ENCODE measurements around the gene BCL7A. TPM values are rescaled to one million over a fixed set of nuclear protein-coding genes. Genes with fewer than 3 reads are reported as not detected.

The BCL7A gene
- total RNA-seq, 1 donor from 2014 or later, result 12.4 TPM

- no peak for TF ChIP-seq CTCF (conservative IDR thresholded peaks at IDR 0.05; ENCODE audit: low read depth, low read length)
- no peak overlapping the region for H3K4me3 ChIP-seq (ENCODE audit: low read depth, low read length)
- no peak for DNase-seq (ENCODE audit: low read depth)
These were observed 71.6 kb downstream of the BCL7A start for GRCh38 chr12:122093098-122093883.

GRCh38 chr12:122094137-122094734 lies 72.6 kb downstream of the BCL7A start:
- no peak overlapping the region for H3K4me3 ChIP-seq (ENCODE audit: low read depth, low read length)
- DNase-seq (ENCODE audit: low read depth), result no peak
- TF ChIP-seq CTCF (conservative IDR thresholded peaks at IDR 0.05; ENCODE audit: low read depth, low read length), result no peak

GRCh38 chr12:122094735-122095631 lies 73.3 kb downstream of the BCL7A start:
- no peak for TF ChIP-seq CTCF (conservative IDR thresholded peaks at IDR 0.05; ENCODE audit: low read depth, low read length)
- DNase-seq (ENCODE audit: low read depth), result no peak
- H3K4me3 ChIP-seq (ENCODE audit: low read depth, low read length), result no peak overlapping the region

GRCh38 chr12:122096014-122096413 lies 74.3 kb downstream of the BCL7A start:
- no peak for DNase-seq (ENCODE audit: low read depth)
- peak overlapping the region; percentile 2 for H3K4me3 ChIP-seq (ENCODE audit: low read depth, low read length)
- no peak for TF ChIP-seq CTCF (conservative IDR thresholded peaks at IDR 0.05; ENCODE audit: low read depth, low read length)

GRCh38 chr12:122096591-122097149 lies 75.0 kb downstream of the BCL7A start:
- TF ChIP-seq CTCF (conservative IDR thresholded peaks at IDR 0.05; ENCODE audit: low read depth, low read length), result no peak
- DNase-seq (ENCODE audit: low read depth), result no peak
- H3K4me3 ChIP-seq (ENCODE audit: low read depth, low read length), result peak overlapping the region; percentile 2

GRCh38 chr12:122097584-122097926 lies 75.9 kb downstream of the BCL7A start:
- DNase-seq (ENCODE audit: low read depth), result no peak
- no peak overlapping the region for H3K4me3 ChIP-seq (ENCODE audit: low read depth, low read length)
- no peak for TF ChIP-seq CTCF (conservative IDR thresholded peaks at IDR 0.05; ENCODE audit: low read depth, low read length)
